ENCODE measurements around the gene FAM187B. TPM values are rescaled to one million over a fixed set of nuclear protein-coding genes. Genes with fewer than 3 reads are reported as not detected.

FAM187B gene
- polyA plus RNA-seq, 1 of the 3 experiments (the other 2 are of a cell fraction) = not detected

DNA sequence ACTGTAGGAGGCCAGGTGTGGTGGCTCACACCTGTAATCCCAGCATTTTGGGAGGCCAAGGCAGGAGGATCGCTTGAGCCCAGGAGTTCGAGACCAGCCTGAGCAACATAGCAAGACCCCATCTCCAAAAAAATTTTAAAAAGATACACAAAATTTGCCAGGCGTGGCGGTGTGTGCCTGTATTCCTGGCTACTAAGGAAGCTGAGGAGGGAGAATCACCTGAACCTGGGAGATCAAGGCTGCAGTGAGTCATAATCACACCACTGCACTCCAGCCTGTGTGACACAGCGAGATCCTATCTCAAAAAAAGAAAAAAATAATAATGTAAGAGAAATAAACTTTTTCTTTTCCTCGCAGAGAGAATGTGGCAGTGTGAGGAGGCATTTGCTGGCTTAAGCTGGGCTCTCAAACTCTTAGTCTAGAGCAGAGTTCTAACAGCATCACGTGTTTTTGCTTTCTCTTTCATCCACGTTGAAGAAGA, 21.1 kb downstream of the FAM187B start:
- POLR2A ChIA-PET = no interaction called here

DNA sequence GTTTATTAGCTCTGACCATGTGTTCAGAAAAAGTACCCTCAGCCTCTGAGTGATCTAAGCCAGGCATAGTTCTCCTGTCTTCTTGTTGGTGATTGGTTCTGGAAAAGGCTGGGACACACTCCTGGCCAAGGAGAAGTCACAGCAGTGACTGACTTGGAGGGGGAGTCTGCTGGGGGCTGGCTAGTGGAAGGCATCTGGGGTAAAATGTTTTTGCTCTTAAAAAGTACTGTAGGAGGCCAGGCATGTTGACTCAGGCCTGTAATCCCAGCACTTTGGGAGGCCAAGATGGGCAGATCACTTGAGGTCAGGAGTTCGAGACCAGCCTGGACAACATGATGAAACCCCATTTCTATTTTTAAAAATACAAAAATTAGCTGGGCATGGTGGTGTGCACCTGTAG, 21.7 kb downstream of the FAM187B start:
- POLR2A ChIA-PET = no interaction called here
- Histone ChIP-seq H2AFZ (ENCODE audit: low read depth) (no peak overlapping the region), H3K27ac (ENCODE audit: low read depth in 2 of 2, low read length in 1 of 2) (no peak overlapping the region), H4K20me1 (ENCODE audit: insufficient read depth) (no peaks in the 10 kb centered on the region), H3K4me2 (no peak overlapping the region), H3K36me3 (replicated peaks in 1 of 2; ENCODE audit: control insufficient read depth in 1 of 2, insufficient read depth in 2 of 2, low read length in 1 of 2) (no peaks in the 10 kb centered on the region), H3K9me2 (no peaks in the 10 kb centered on the region), H3K27me3 (ENCODE audit: insufficient read depth) (peaks cover 19% of the 10 kb centered on the region; the same call in 1 of the 2 replicates), H3K9me3 (no peaks in the 10 kb centered on the region), H3K4me1 (ENCODE audit: control insufficient read depth in 1 of 2, insufficient read depth in 2 of 2, low read depth in 1 of 2, low read length in 1 of 2) (no peaks in the 10 kb centered on the region), H3K4me3 (ENCODE audit: low read depth in 2 of 2, low read length in 1 of 2) (no peak overlapping the region), H3K79me2 (ENCODE audit: insufficient read depth) (no peaks in the 10 kb centered on the region), H3F3A (replicated peaks; ENCODE audit: insufficient read depth) (no peaks in the 10 kb centered on the region), H3K9ac (no peak overlapping the region)
- DNase-seq = no peak
- TF ChIP-seq FOXM1 (IDR thresholded peaks at IDR 0.05; ENCODE audit: low read depth) (no peak), RAD21 (IDR thresholded peaks at IDR 0.05; ENCODE audit: low read length) (no peak)
- TF ChIP-seq, protein P1, sequence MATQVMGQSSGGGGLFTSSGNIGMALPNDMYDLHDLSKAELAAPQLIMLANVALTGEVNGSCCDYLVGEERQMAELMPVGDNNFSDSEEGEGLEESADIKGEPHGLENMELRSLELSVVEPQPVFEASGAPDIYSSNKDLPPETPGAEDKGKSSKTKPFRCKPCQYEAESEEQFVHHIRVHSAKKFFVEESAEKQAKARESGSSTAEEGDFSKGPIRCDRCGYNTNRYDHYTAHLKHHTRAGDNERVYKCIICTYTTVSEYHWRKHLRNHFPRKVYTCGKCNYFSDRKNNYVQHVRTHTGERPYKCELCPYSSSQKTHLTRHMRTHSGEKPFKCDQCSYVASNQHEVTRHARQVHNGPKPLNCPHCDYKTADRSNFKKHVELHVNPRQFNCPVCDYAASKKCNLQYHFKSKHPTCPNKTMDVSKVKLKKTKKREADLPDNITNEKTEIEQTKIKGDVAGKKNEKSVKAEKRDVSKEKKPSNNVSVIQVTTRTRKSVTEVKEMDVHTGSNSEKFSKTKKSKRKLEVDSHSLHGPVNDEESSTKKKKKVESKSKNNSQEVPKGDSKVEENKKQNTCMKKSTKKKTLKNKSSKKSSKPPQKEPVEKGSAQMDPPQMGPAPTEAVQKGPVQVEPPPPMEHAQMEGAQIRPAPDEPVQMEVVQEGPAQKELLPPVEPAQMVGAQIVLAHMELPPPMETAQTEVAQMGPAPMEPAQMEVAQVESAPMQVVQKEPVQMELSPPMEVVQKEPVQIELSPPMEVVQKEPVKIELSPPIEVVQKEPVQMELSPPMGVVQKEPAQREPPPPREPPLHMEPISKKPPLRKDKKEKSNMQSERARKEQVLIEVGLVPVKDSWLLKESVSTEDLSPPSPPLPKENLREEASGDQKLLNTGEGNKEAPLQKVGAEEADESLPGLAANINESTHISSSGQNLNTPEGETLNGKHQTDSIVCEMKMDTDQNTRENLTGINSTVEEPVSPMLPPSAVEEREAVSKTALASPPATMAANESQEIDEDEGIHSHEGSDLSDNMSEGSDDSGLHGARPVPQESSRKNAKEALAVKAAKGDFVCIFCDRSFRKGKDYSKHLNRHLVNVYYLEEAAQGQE (IDR thresholded peaks at IDR 0.05; ENCODE audit: low read depth, low read length) = no peak
- CTCF ChIA-PET = no interaction called here
- WGBS (ENCODE audit: low lambda C conversion rate) = 50% methylated on average over 1 of the region's 1 CpG

More for the DNA sequence above, 21.1 kb downstream of the FAM187B start:
- CTCF ChIA-PET = no interaction called here
- TF ChIP-seq NRF1 (IDR thresholded peaks at IDR 0.05; ENCODE audit: low read depth, low read length) (no peak), TCF12 (IDR thresholded peaks at IDR 0.05) (no peak), TEAD4 (IDR thresholded peaks at IDR 0.05; ENCODE audit: borderline replicate concordance, insufficient read depth) (no peak)
- H3K36me3 ChIP-seq (replicated peaks in 1 of 2; ENCODE audit: control insufficient read depth in 1 of 2, insufficient read depth in 2 of 2, low read length in 1 of 2) = no peaks in the 10 kb centered on the region
- H3K4me3 ChIP-seq (ENCODE audit: low read depth in 2 of 2, low read length in 1 of 2) = no peak overlapping the region
- H3K9ac ChIP-seq = no peak overlapping the region
- no peaks in the 10 kb centered on the region for H3K9me3 ChIP-seq
- no peak overlapping the region for H3K27ac ChIP-seq (ENCODE audit: low read depth in 2 of 2, low read length in 1 of 2)
- no peak for DNase-seq
- peaks cover 19% of the 10 kb centered on the region; the same call in 1 of the 2 replicates for H3K27me3 ChIP-seq (ENCODE audit: insufficient read depth)
- 55% methylated on average over 8 of the region's 8 CpGs for WGBS (ENCODE audit: low lambda C conversion rate)
- H2AFZ ChIP-seq (ENCODE audit: low read depth) = no peak overlapping the region
- H4K20me1 ChIP-seq (ENCODE audit: insufficient read depth) = no peaks in the 10 kb centered on the region
- no peaks in the 10 kb centered on the region for H3F3A ChIP-seq (replicated peaks; ENCODE audit: insufficient read depth)
- no peaks in the 10 kb centered on the region for H3K9me2 ChIP-seq
- H3K4me2 ChIP-seq = no peak overlapping the region
- no peaks in the 10 kb centered on the region for H3K4me1 ChIP-seq (ENCODE audit: control insufficient read depth in 1 of 2, insufficient read depth in 2 of 2, low read depth in 1 of 2, low read length in 1 of 2)
- H3K79me2 ChIP-seq (ENCODE audit: insufficient read depth) = no peaks in the 10 kb centered on the region

DNA sequence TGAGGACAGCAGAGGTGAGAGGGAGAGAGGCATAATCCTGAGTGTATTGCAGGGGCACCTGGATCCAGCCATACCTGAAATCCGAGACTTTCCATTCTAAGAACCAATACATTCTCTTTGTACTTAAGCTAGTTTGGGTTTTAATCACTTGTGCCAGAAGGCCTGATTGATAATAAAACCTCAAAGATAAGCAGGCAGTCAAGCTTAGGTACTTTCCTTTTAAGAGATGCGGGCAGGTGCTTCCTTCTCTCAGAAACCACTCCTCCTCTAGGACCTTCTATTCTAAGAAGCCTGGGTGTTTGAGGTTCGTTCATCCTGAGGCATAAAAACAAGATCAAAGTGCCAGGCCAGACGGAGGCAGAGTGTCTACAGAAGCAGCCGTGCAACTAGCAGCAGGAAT, 22.2 kb downstream of the FAM187B start:
- WGBS (ENCODE audit: low lambda C conversion rate) = 12% methylated on average over 5 of the region's 5 CpGs

More for the DNA sequence above, 22.2 kb downstream of the FAM187B start:
- POLR2A ChIA-PET = no interaction called here
- no peaks in the 10 kb centered on the region for H3K4me1 ChIP-seq (ENCODE audit: control insufficient read depth in 1 of 2, insufficient read depth in 2 of 2, low read depth in 1 of 2, low read length in 1 of 2)
- no peak overlapping the region for H2AFZ ChIP-seq (ENCODE audit: low read depth)
- no peak overlapping the region for H3K4me2 ChIP-seq
- TF ChIP-seq, protein P2, sequence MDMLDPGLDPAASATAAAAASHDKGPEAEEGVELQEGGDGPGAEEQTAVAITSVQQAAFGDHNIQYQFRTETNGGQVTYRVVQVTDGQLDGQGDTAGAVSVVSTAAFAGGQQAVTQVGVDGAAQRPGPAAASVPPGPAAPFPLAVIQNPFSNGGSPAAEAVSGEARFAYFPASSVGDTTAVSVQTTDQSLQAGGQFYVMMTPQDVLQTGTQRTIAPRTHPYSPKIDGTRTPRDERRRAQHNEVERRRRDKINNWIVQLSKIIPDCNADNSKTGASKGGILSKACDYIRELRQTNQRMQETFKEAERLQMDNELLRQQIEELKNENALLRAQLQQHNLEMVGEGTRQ (IDR thresholded peaks at IDR 0.05; ENCODE audit: borderline replicate concordance, low read depth, low read length) = no peak
- TF ChIP-seq, protein P3, sequence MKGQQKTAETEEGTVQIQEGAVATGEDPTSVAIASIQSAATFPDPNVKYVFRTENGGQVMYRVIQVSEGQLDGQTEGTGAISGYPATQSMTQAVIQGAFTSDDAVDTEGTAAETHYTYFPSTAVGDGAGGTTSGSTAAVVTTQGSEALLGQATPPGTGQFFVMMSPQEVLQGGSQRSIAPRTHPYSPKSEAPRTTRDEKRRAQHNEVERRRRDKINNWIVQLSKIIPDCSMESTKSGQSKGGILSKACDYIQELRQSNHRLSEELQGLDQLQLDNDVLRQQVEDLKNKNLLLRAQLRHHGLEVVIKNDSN (IDR thresholded peaks at IDR 0.05; ENCODE audit: borderline replicate concordance, low read depth) = no peak
- TF ChIP-seq NFIC (IDR thresholded peaks at IDR 0.05; ENCODE audit: borderline replicate concordance) = no peak
- no peak for TF ChIP-seq TEAD4 (IDR thresholded peaks at IDR 0.05; ENCODE audit: borderline replicate concordance, insufficient read depth)
- no peak overlapping the region for H3K4me3 ChIP-seq (ENCODE audit: low read depth in 2 of 2, low read length in 1 of 2)
- H4K20me1 ChIP-seq (ENCODE audit: insufficient read depth) = no peaks in the 10 kb centered on the region
- H3K27me3 ChIP-seq (ENCODE audit: insufficient read depth) = peaks cover 19% of the 10 kb centered on the region; the same call in 1 of the 2 replicates
- H3K79me2 ChIP-seq (ENCODE audit: insufficient read depth) = no peaks in the 10 kb centered on the region
- no peak for DNase-seq
- H3K9ac ChIP-seq = no peak overlapping the region
- H3K27ac ChIP-seq (ENCODE audit: low read depth in 2 of 2, low read length in 1 of 2) = no peak overlapping the region
- no peaks in the 10 kb centered on the region for H3K9me2 ChIP-seq
- CTCF ChIA-PET = interaction anchor here (0.9 kb wide), 1 partner anchor 63 kb away, joined by 4 read pairs; the partner anchor contains the start of gene USF2
- no peaks in the 10 kb centered on the region for H3K9me3 ChIP-seq
- H3F3A ChIP-seq (replicated peaks; ENCODE audit: insufficient read depth) = no peaks in the 10 kb centered on the region
- H3K36me3 ChIP-seq (replicated peaks in 1 of 2; ENCODE audit: control insufficient read depth in 1 of 2, insufficient read depth in 2 of 2, low read length in 1 of 2) = no peaks in the 10 kb centered on the region
